HG03045 (cell line): ENCODE measurements around the gene STAP2.
"Not testable (repeated sequence)": the region's sequence is repeated elsewhere in the genome, so short reads cannot be mapped to it uniquely, and the experiment has no call there.

Experiments used
- ATAC-seq: cut with Tn5 transposase; IDR thresholded peaks from one replicate; pipeline ENCODE4 v1.9.1; 2021; ENCODE audit warnings: mild to moderate bottlenecking, moderate library complexity; ENCODE audit not compliant: unreplicated experiment

STAP2 gene

GRCh38 chr19:4302243-4302640 lies 36.4 kb downstream of the STAP2 start, which contains the start of gene TMIGD2:
TSS of gene TMIGD2 (minus strand) at chr19:4302389. CDS start at chr19:4302385, 4 bp downstream.
- no peak for ATAC-seq

GRCh38 chr19:4301590-4302242 lies 36.9 kb downstream of the STAP2 start:
- ATAC-seq = no peak

- ATAC-seq = no peak
Measured at GRCh38 chr19:4300589-4300988, 38.0 kb downstream of the STAP2 start.

GRCh38 chr19:4298810-4299550 lies 39.6 kb downstream of the STAP2 start:
- no peak for ATAC-seq

GRCh38 chr19:4297901-4298809 lies 40.5 kb downstream of the STAP2 start:
- ATAC-seq = no peak

- no peak for ATAC-seq
Measured at GRCh38 chr19:4295972-4296771, 42.5 kb downstream of the STAP2 start.

GRCh38 chr19:4294389-4294788 lies 44.2 kb downstream of the STAP2 start:
- no peak for ATAC-seq

GRCh38 chr19:4292515-4292914 lies 46.1 kb downstream of the STAP2 start:
- no peak for ATAC-seq

- ATAC-seq = no peak
Measured at GRCh38 chr19:4291184-4291732, 47.4 kb downstream of the STAP2 start.

GRCh38 chr19:4288091-4288777 lies 50.4 kb downstream of the STAP2 start:
- no peak for ATAC-seq

- not testable (repeated sequence) for ATAC-seq
Measured at GRCh38 chr19:4286141-4286540, 52.5 kb downstream of the STAP2 start.

GRCh38 chr19:4284974-4285373 lies 53.7 kb downstream of the STAP2 start:
- no peak for ATAC-seq

GRCh38 chr19:4284176-4284958 lies 54.3 kb downstream of the STAP2 start:
- ATAC-seq = no peak

- no peak for ATAC-seq
Measured at GRCh38 chr19:4279530-4280422, 58.9 kb downstream of the STAP2 start.

GRCh38 chr19:4279267-4279529 lies 59.4 kb downstream of the STAP2 start:
- no peak for ATAC-seq

GRCh38 chr19:4278419-4279266 lies 60.0 kb downstream of the STAP2 start, which contains the start of gene SHD:
TSS of gene SHD (plus strand) at chr19:4279266. CDS start at chr19:4280064, 798 bp downstream.
- no peak for ATAC-seq

- no peak for ATAC-seq
Measured at GRCh38 chr19:4278010-4278409, 60.6 kb downstream of the STAP2 start.
